NCI-H2107 treated with DMSO at 0.1 percent for 48 hours (cell line): ENCODE measurements around the gene OR10A3.
"Not testable (repeated sequence)": the region's sequence is repeated elsewhere in the genome, so short reads cannot be mapped to it uniquely, and the experiment has no call there.

Experiments used
- DNase-seq: peaks from one replicate; lab custom pipeline; 2025; ENCODE audit not compliant: unreplicated experiment; lab: John Stamatoyannopoulos, UW

Gene OR10A3, protein sequence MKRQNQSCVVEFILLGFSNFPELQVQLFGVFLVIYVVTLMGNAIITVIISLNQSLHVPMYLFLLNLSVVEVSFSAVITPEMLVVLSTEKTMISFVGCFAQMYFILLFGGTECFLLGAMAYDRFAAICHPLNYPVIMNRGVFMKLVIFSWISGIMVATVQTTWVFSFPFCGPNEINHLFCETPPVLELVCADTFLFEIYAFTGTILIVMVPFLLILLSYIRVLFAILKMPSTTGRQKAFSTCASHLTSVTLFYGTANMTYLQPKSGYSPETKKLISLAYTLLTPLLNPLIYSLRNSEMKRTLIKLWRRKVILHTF

DNA sequence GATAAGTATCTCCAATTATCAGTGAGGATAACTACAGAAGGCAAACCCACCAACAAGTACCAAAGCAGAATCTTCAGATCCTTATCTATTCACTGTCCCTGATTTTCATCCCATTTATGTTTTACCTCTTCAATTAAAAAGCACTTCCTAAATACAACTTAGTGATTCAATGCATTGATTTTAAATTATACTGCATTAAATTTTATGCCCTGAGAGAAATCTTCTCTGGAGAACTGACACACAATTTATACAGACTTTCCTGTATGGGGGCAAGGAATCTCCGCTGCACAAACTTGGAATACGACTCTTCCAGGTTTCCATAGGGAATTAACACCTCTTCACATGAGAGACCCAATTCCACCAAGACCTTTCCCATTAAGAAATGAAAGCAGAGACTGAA, at the start of gene OR10A3:
Gene OR10A3 (minus strand): TSS at position 101 of the 400 bp plus-strand sequence. CDS start 2,188 bp downstream, outside the sequence.
- no peak for DNase-seq

DNA sequence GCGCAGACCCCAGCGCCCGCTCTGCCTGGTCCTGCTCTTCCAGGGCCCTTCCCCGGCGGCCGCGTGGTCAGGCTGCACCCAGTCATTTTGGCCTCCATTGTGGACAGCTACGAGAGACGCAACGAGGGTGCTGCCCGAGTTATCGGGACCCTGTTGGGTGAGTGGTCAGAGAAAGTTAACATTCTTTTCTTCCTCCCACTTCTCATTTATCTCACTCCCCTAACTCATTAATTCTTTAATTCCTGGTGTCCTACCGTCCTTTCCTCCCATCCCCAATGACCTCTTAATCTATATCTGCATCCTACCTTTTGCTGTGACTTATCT, 46.0 kb upstream of the OR10A3 start:
- not testable (repeated sequence) for DNase-seq

- peak; percentile 99 for DNase-seq
Observed at GRCh38 chr11:7986768-7987559, 45.5 kb upstream of the OR10A3 start, which contains the start of gene EIF3F. Gene EIF3F, plus strand, starts transcription at chr11:7987337. Its CDS starts 16 bp downstream, at chr11:7987353.

DNA sequence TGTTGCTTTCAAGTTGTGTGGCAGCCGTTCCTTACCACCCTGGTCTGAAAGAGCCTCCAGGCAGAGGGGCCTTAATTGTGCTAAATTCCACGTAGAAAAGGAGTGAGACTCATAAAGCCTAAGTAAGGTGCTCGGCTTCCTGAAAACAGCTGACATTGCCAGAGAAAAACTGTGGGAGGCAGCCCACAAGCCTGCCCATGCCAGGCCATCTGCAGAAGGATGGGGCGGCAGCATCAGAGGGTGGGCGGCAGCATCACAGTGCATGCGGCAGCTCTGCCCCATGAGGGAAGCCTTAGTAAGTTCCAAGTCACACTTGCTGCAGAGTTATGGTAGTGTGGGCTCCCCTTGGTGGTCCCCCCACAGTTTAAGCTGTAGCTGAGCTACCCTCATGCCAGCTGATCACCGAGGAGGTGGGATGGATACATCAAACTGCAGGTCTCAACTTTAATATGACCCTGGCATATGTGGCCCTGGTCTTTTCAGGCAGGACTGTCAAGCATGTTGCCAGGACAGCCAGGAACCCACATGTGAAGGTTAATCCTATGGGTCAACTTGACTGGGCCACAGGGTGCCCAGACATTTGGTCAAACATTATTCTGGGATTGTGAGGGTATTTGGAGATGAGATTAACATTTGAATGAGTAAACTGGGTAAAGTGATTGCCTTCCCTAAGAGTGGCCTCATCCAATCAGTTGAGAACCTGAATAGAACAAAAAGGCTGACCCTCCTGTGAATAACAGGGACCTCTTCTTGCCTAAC, 42.5 kb upstream of the OR10A3 start:
- no peak for DNase-seq

DNA sequence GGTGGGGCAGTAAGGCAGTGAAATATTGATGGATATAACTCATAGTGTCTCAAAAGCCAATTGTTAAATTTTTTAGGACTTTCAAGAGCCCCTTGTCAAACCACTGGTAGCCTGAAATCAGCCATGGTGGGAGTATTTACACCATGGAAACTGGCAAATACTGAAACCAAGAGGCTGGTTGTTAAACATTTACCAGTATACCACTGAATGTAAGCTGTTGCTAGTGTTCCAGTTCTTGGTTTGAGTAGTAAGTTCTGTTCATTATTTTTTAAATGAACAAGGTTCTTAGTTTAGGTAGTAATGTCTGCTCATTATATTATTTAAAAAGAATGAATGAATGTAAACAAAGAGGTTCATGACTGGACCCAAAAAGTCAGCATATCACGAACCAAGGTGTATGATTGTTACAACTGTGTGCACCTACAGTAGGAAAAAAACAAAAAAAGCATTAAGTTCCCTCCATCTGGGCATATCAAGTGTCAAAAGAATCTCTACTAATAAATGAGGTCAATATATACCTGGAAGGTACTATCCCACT, 41.1 kb upstream of the OR10A3 start:
- DNase-seq: no peak

- no peak for DNase-seq
Observed at GRCh38 chr11:7981619-7982157, 40.2 kb upstream of the OR10A3 start.

GRCh38 chr11:7977232-7977917, 35.9 kb upstream of the OR10A3 start:
- DNase-seq: no peak

DNA sequence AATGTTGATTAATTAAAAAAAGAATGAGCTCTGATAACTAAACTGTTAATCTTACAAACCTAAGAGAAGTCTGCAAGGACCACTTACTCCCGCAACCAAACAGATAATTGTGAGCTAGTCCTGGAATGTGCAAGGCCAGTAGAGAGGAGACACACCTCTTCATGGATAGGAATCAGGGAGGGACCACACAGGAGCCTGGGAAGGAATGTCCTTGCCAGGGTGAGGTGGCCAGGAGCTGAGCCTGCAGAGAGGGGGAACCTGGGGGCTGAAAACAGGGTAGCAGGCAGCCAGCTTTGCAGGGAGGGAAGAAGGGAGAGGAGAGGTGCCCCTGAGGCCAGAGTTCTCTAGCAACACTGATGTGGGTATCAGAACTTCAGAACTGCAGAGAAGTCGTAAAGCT, 33.2 kb upstream of the OR10A3 start:
- DNase-seq: no peak

DNA sequence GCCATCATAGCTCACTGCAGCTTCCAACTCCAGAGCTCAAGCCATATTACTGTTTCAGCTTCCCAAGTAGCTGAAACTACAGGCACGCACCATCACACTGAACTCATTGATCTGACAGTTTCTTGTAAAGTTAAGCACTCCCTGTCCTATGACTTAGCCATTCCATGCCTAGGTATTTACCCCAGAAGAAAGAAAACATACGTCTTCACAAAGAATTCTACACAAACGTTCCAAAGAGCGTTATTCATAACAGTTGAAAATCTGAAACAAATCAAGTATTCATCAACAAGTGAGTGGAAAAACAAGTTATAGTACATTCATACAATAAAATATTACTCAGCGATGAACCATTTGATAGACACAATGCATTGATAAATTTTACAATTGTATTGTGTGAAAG, 31.5 kb upstream of the OR10A3 start:
- DNase-seq: no peak

- DNase-seq: no peak
Observed at GRCh38 chr11:7971846-7972245, 30.3 kb upstream of the OR10A3 start.

DNA sequence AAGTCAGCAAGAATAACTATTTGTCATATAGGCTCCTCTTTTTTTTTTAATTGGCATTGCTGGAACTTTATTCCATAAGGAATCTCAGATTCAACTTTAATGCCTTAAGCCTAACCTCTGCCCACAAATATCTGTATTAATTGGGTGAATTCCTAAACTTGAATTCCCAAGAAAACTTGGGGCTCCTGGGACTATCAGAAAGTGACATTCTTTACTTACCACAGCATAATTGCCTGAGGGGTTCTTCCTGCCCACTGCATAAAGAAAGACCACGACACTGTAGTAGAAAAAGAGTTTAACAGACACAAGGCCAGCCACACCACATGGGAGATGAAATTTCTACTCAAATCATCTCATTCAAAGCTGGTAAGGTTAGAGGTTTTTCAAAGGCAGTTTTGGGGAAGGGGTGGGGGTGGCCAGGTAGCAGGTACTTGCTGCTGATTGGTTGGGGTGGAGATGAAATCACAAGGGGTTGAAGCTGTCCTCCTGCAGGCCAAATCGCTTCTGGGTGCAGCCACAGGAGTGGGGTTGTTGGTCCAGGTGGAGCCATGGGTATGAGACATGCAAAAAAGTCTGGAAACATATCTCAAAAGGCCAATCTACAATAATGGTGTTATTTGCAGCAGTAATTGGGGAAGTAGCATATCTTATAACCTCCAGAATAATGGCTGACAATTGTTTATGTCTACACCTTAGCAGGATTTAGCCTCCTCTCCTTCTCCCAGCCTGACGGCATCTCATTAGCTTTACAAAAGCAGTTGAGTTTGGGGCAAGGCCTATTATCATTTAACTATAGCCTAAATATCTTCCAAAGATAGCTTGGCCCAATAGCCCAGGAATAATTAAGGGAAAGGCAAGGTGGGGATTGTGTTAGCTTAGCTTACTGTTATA, 28.5 kb upstream of the OR10A3 start:
- DNase-seq: no peak

DNA sequence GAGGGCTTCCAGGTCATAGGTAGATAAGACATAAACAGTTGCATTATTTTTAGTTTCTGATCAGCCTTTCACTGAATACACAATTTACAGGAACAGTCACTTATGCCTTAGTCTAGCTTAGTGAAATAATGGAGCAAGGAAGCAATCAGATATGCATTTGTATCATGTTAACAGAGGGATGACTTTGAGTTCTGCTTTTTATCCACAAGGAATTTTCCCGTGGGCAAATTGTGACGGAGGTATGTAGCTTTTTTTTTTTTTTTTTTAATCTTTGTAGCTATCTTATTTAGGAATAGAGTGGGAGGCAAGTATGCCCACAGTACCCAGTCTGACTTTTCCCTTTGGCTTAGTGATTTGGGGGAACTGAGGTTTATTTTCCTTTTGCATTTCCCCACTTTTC, 27.2 kb upstream of the OR10A3 start:
- no peak for DNase-seq

DNA sequence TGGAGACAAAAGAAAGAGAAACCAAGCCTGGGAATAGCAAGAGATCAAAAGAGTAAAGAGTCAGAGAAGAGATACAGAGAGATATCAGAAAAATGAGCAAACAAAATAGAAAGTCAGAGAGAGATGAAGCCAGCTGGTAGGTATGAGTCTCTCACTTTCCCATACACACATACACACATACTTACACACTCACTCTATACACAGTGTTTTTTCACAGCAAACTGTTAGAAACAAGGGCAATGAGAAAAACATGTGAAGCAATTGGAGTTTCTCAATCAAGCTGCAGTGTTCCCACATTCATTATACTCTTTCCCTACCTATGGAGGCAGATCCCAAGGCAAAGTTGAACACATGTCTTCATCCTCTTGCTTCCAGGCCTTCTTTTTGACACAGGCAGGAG, 26.3 kb upstream of the OR10A3 start:
- DNase-seq: no peak

DNA sequence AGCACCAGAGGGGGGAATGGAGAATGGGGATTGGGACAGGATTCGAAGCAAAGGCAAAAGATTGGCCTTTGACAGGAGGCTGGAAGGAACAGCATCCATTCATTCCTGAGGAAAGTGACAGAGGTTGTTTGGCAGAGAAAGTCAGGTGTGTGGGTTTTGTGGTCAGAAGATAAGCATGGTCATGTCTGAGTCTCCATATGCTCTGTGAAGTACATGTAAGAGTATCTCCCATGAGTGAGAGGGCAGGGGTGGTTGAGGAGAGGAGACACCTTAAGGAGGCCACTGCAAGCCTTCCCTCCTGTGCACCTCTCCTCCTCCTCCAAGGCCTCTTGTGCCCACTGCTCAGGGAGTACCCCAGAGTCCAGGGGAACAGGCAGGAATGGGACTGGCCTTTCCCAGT, 25.6 kb upstream of the OR10A3 start:
- no peak for DNase-seq

GRCh38 chr11:7965386-7965785, 23.9 kb upstream of the OR10A3 start, which contains the start of gene NLRP10:
Gene NLRP10, minus strand, starts transcription at chr11:7965447. Its CDS starts 1,952 bp downstream, at chr11:7963495.
- no peak for DNase-seq

DNA sequence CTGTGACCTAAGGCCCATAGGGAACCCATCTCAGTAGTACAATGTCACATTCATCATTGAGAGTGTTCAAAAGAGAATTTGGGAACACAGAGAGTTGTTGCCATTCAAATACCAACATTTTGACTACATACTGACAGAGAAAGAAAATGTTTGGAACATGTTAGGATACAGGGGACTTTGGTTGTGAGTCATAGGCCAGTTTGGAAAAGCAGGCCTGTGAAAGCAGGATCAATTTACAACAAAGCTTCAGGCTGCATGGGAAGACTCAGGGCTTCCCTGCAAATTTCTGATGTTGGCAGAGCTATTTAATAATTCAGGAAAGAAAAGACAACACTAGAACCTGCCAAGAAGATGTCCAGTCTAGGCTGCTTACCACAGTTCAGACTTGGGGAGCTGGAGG, 23.4 kb upstream of the OR10A3 start:
- DNase-seq: no peak

DNA sequence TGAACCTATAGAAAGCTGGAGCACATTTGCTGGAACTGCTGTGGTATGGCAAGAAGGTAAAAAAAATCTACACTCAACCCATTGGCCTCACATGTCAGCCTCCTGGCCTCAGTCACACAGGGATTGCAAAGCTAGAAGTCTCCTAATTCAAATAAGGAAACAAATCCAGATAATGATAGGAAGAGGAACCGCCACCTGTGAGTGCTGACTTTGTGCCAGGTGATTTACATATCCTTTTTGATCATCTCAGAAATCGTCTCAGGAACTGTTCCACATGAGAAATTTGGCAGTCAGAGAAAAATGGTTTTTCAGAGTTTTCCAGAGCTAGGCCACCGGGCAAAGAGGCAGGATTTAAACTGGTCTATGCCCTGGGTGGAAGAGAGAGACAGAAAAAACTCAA, 22.8 kb upstream of the OR10A3 start:
- DNase-seq: no peak

DNA sequence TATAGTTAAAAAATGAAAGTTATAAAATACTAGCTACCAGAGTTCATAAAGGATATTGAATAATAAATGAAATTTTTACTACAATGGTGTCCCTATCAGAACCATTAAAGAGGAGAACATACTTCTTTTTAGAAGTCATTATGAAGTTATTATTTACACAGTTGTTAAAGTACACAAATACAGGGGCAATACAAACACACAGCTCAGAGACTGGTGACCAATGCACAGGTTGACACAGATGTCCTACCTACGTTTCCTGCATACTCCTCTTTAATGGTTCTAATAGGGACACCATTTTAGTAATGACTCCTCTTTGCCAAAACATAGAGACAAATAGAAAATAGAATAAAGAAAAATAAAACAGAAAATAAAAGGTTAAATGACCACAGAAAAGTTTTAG, 13.7 kb upstream of the OR10A3 start:
- no peak for DNase-seq

DNA sequence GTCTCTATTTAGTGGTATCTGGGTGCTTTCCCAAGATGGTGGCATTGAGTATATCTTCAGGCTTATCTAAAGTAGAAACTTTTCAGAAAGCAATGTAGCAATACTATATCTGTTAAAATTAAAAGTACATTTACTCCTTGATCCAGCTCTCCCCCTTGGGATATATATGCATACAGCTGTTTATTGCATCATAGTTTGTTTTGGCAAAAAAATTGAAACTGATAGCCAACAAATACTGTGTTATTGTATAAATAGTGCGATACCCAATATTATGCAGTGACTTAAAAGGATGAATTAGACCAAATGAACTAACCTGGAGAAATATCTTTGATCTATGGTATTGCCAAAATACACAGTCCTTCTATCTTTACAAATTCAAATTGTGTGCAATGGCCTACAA, 8.4 kb upstream of the OR10A3 start:
- DNase-seq: no peak

DNA sequence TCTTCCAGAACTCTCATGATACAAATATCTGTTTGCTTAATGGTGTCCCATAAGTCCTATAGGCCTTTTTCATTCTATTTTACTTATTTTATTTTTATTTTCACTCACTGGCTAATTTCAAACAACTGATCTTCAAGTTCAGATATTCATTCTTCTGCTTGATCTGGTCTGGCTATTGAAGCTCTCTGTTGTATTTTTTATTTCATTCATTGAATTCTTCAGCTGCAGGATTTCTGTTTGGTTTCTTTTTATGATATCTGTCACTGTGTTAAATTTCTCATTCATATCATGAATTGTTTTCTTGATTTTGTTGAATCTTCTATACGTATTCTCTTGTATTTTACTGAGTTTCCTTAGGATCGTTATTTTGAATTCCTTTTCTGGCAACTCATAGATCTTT, 2.6 kb upstream of the OR10A3 start:
- no peak for DNase-seq
